Renal pelvis (tissue), 12 donors: Measurements from ENCODE around the gene PCDH12. TPM values are rescaled to one million over a fixed set of nuclear protein-coding genes. Genes with fewer than 3 reads are reported as not detected.
A peak's percentile ranks its signal among the peaks of the same experiment; 100 is the strongest.

Experiments
- DNase-seq: peaks from one replicate; pipeline ENCODE4 v3.0.0-alpha.2; 2013
- long read RNA-seq, 16 experiments: transcript quantifications; one replicate each; lab custom pipeline, GENCODE V29; 2026
- polyA plus RNA-seq, 3 donors: library from polyadenylated mRNA; unstranded; fragments of 120-200 nt; gene quantifications; one replicate each; pipeline ENCODE4 v1.2.1, GENCODE V29; 2013; ENCODE audit not compliant: insufficient read length in 3 of 3

Gene PCDH12
- 10 to 100 TPM; 15.7 to 18.1 (median 17.8) TPM for polyA plus RNA-seq
- long read RNA-seq, donor 1, full-length matches to known transcripts, result 4 of 4 reads
- long read RNA-seq, donor 1, partial matches to known transcripts, result 0 of 4 reads
- long read RNA-seq, donor 1, other reads (novel, unspliced or antisense), result 0 of 4 reads
- long read RNA-seq, donor 2, full-length matches to known transcripts, result 7 of 7 reads
- long read RNA-seq, donor 2, partial matches to known transcripts, result 0 of 7 reads
- long read RNA-seq, donor 2, other reads (novel, unspliced or antisense), result 0 of 7 reads
- long read RNA-seq, donor 3, full-length matches to known transcripts, result 4 of 4 reads
- long read RNA-seq, donor 3, partial matches to known transcripts, result 0 of 4 reads
- long read RNA-seq, donor 3, other reads (novel, unspliced or antisense), result 0 of 4 reads
- long read RNA-seq, donor 4, full-length matches to known transcripts, result 6 of 6 reads
- long read RNA-seq, donor 4, partial matches to known transcripts, result 0 of 6 reads
- long read RNA-seq, donor 4, other reads (novel, unspliced or antisense), result 0 of 6 reads
- long read RNA-seq, donor 5, full-length matches to known transcripts, result 3 of 3 reads
- long read RNA-seq, donor 5, partial matches to known transcripts, result 0 of 3 reads
- long read RNA-seq, donor 5, other reads (novel, unspliced or antisense), result 0 of 3 reads
- long read RNA-seq, donor 6, full-length matches to known transcripts, result 3 of 3 reads
- long read RNA-seq, donor 6, partial matches to known transcripts, result 0 of 3 reads
- long read RNA-seq, donor 6, other reads (novel, unspliced or antisense), result 0 of 3 reads
- long read RNA-seq, donor 7, full-length matches to known transcripts, result 14 of 14 reads
- long read RNA-seq, donor 7, partial matches to known transcripts, result 0 of 14 reads
- long read RNA-seq, donor 7, other reads (novel, unspliced or antisense), result 0 of 14 reads
- long read RNA-seq, donor 8, full-length matches to known transcripts, result 1 of 1 reads
- long read RNA-seq, donor 8, partial matches to known transcripts, result 0 of 1 reads
- long read RNA-seq, donor 8, other reads (novel, unspliced or antisense), result 0 of 1 reads
- long read RNA-seq, donor 9, full-length matches to known transcripts, result 6 of 12 reads
- long read RNA-seq, donor 9, partial matches to known transcripts, result 6 of 12 reads
- long read RNA-seq, donor 9, other reads (novel, unspliced or antisense), result 0 of 12 reads
- long read RNA-seq, donor 10, full-length matches to known transcripts, result 4 of 4 reads
- long read RNA-seq, donor 10, partial matches to known transcripts, result 0 of 4 reads
- long read RNA-seq, donor 10, other reads (novel, unspliced or antisense), result 0 of 4 reads
- long read RNA-seq, donor 11, full-length matches to known transcripts, result 4 of 54 reads
- long read RNA-seq, donor 11, partial matches to known transcripts, result 38 of 54 reads
- long read RNA-seq, donor 11, other reads (novel, unspliced or antisense), result 12 of 54 reads
- long read RNA-seq, donor 12, full-length matches to known transcripts, result 12 of 12 reads
- long read RNA-seq, donor 12, partial matches to known transcripts, result 0 of 12 reads
- long read RNA-seq, donor 12, other reads (novel, unspliced or antisense), result 0 of 12 reads
- long read RNA-seq, donor 13, full-length matches to known transcripts, result 6 of 6 reads
- long read RNA-seq, donor 13, partial matches to known transcripts, result 0 of 6 reads
- long read RNA-seq, donor 13, other reads (novel, unspliced or antisense), result 0 of 6 reads
- long read RNA-seq, donor 14, full-length matches to known transcripts, result 16 of 39 reads
- long read RNA-seq, donor 14, partial matches to known transcripts, result 23 of 39 reads
- long read RNA-seq, donor 14, other reads (novel, unspliced or antisense), result 0 of 39 reads
- long read RNA-seq, donor 15, full-length matches to known transcripts, result 3 of 3 reads
- long read RNA-seq, donor 15, partial matches to known transcripts, result 0 of 3 reads
- long read RNA-seq, donor 15, other reads (novel, unspliced or antisense), result 0 of 3 reads
- long read RNA-seq, donor 16, full-length matches to known transcripts, result 5 of 5 reads
- long read RNA-seq, donor 16, partial matches to known transcripts, result 0 of 5 reads
- long read RNA-seq, donor 16, other reads (novel, unspliced or antisense), result 0 of 5 reads

DNA sequence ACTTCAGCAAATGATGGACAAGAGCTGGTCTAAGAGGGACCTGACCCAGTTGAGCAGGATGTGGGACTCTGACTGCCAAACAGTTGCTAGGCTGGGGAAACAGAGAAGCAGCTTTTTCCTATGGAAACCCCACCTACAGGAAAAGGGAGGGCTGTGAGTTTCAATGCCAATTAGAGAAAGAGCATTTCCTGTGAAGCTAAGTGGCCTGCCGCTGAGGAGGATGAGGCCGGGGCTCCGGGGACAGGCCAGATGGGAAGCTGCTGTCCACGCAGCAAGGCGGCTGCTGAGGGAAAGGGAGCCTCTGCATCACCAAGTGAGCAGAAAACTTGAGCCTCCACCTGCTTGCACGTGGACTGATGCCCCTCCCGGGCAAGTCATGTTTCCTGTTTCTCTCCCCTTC is at the start of gene PCDH12:
Gene PCDH12, minus strand, starts transcription at position 90 of the 400 bp plus-strand sequence. CDS start 351 bp downstream, outside the sequence.
- DNase-seq, result peak; percentile 73

DNA sequence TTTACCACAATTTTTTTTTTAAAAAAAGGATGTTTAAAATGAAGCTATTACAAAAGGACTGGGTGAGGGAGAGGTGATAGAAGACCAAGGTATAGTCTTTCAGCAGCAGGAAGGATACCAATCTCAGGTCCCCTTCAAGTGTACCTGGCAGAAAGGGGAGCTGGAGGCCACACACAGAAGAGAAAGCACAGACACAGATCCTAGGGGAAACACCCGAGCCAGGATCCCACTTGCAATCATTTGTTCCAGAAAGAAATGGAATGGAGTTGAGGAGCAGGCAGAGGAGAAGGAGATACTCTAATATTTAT is 49.2 kb upstream of the PCDH12 start:
- no peak for DNase-seq

DNA sequence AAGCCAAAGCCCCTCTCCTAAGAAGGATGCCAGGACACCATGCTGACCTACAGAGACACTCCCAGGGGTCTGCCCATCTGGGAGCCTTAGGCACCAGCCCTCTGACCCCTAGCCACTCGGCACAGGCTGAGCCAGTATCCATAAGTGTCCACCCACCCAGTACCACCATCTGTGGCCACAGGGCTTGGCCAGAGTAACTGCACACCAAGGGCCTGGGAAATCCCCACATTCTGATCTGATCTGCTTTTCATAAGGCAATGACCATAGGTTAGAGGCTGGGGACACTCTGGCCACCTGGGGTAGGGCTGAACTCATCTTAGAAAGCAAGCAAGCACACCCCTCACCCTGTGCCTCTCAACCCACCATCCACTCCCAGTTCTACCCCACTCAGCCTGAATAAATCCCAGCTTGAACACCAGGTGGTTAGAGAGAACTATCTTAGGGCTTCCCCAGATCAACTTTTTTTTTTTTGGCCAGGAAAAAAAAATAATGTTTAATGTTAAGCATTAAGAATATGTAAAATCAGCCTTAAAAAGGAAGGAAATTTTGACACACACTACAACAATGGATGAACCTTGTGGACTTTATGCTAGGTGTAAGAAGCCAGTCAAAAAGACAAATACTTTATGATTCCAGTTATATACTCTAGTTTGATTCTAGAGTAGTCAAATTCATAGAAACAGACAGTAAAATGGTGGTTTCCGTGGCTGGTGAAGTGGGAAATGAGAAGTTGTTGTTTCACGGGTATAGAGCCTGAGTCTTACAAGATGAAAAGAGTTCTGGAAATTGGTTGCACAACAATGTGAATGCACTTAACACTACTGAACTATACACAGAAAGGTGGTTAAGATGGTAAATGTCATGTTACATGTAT is 48.6 kb upstream of the PCDH12 start:
- no peak for DNase-seq

DNA sequence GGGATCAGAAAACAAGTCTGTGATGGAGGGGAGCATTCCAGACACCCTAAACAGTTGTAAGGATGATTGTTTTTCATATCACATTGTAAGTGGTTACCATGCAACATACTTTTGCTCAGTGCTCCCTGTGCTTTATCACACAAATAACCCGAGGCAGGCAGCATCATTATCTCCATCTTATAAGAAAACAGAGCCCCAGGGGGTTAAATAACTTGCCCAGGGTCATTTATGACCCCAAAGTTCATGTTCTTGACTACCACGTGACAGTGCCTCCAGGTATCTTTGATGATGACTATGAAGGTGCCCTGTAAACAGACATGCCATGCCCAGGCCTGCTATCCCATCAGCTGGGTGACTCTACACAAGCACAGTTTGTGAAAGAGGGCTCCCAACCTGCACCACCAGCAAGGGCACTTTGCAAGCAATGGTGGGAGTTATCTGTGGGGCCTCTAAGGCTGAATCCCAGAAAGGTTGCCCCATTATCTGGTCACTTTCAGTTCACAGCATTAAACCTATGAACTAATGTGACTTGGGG is 45.3 kb upstream of the PCDH12 start:
- DNase-seq, result no peak

DNA sequence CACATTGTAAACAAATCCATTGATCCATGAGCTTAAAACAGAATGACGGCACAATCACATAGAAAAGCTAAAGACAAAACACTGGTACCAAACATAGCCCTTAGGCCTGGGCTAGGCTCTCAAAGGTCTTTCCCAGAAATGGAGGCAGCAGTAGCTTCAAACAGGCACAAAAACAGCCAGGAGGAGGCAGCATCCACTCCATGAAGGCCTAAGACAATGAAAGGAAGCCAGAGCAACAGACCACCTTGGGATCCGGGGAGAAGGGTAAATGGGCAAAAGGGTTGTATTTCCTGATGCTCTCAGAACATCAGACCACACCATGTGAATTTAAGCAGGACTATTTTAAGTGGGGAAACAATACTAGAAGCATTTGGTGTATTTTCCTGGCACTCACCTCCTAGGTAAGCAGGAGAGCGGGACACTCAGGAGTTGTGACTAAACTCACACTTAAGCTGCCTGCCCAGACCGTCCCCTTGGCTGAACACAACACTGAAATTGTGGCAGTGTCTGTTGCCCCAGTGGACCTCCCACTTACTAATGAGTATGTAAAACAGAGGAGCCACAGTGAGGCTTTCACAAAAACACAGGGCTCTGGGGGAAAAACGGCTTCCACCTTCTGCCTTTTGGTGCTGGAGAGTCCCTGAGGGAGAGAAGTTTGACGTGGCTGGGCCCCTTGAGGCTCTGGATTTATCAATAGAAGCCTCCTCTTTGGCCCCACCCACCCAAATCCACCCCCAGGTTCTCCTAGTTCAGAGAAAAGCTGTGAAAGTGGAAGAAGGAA is 42.9 kb upstream of the PCDH12 start:
- no peak for DNase-seq

DNA sequence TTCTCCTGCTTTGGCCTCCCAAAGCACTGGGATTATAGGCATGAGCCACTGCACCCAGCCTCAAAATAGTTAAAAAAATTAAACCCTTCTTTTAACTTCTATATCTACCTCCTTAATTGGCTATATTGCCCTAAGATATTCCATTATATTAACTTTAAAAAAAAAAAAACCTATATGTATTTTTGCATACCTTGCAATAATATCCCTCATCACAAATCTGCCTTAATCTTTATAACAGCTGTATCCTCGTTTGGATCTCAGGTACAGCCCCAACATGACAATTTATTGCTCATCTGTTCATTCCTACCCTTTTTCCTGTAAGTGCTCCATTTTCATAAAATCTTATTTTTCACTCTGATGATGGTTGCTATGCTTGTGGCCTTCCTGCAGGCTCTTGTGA is 42.2 kb upstream of the PCDH12 start:
- no peak for DNase-seq

DNA sequence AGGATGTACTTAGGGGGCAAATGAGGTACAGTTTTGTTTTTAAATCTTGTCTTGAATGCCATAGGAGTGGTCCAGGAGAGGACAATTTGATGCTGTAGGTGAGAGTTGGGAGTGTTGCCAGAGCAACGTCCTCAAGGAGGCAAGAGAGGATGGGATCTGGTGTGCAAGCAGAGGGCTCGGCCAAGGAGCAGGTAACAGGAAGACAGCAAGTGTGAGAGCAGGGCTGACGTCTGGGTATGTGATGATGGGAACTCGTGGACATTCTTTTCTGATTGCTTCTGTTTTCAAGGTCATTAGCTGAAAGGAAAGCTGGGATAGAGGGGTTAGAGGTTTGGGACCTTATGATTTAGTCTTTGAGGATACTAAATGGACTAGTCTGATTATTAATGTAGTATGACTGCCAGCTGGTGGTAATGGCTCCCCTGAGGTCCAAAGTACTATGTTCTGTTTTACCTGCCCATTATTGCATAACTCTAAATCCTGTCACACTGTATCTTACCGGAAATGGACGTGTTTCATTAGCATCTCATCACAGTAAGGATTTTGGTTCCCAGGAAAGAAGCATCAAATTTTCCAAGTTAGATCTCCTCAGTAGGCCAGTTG is 39.5 kb upstream of the PCDH12 start:
- no peak for DNase-seq

DNA sequence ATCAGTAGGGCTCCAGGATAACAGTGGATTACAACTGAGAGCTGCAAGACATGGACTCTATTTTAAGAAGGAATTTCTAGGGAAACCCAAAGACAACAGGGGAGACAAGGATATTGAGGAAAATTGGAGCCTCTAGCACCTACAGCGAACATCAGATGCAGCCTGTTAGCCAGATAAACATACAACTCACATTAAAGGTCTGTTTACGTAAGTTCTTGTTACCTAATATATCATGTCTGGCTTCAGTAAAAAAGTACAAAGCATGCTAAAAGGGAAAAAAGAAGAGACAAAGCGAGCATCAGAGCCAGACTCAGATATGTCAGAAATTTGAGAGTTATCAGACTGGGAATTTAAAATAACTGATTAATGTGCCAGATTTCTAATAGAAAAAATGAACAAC is 37.7 kb upstream of the PCDH12 start:
- DNase-seq, result peak; percentile 15

DNA sequence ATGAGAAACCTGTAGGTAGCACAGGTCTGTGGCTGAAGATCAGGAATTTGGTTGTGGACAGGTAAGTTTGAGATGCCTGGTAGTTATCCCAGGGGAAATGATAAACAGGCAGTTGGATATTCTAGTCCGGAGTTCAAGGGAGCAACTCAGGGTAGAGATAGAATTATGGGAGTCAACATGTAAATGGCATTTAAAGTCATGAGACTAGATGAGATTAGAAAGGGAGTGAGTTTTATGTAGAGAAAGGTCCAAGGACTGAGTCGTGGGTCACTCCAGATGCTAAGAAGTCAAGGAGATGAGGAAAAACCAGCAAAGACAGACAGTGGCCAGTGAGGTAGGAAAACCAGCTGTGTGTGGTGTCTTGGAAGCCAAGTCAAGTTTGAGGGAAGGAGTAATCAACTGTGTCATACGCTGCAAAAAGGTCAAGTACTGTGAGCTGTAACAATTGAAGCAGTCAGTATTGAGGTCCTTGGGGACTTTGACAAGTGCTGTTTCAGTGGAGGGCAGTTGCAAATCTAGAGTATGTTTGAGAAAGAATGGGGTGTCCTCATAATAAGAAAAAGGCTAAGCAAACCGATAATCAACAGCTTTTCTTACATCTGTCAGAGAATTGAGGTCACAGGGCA is 36.6 kb upstream of the PCDH12 start:
- no peak for DNase-seq

DNA sequence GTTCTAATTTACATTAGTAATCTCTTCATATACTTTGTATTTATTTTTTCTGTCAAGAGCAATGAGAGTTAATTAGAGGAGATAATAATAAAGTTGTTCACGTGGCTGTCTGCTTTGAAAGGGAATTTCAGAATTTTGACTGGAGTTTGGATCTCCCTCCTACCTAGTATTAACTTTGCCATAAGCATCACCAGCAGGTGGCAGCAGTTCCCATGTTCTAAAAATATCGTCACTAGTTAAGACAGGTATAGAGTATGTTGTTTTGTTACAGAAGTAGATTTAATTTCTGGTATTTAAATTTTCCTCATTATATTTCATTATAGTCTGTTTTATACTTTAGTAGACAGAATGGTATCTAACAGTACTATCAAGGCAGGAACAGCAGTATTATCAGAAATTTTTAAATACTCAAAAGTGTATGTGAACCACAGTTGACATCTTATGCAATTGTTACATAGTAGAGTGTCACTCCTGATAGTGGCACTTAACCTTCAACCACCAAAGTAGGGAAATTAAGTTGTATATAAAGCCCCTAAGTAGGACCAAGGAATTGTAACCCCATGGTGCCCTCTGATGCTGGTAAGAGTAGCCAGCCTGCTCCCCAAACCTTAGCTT is 34.5 kb upstream of the PCDH12 start:
- DNase-seq, result peak; percentile 65

DNA sequence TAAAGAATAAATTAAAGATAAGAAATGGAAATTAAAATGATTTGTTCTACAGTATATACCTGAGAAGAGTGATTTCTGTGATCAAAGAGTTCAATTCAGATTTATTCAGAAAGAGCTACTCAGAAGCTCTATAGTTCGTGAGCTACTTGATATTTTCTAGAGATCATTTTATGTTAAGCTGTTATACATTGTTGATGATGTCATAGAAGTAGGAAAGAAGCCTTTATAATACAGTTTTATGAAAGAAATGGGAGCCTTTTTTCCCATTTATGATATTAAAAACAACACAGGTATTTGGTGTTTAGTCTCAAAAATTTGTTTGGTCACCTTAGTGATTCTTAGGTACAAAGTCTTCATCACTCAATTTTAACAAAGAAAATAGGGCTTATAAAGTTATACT is 31.7 kb upstream of the PCDH12 start:
- DNase-seq, result no peak

DNA sequence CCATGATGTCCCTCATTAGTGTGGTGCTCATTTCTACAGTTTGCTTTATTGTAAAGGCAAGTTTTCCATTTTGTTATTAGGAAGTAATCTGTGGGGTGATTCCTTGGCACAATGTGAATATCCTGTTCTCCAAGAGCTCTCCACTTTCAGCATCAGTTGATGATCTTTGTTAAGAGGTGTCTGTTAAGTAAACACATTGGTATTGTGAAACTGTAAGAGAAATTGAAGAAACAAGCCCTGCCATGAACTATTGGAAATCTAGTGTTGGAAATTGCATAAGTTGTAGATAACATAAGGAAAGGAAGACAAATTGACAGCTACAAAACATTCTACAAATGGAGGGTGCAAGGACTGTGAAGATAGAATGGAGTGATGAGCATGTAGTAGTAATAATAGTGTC is 28.1 kb upstream of the PCDH12 start:
- DNase-seq, result no peak

DNA sequence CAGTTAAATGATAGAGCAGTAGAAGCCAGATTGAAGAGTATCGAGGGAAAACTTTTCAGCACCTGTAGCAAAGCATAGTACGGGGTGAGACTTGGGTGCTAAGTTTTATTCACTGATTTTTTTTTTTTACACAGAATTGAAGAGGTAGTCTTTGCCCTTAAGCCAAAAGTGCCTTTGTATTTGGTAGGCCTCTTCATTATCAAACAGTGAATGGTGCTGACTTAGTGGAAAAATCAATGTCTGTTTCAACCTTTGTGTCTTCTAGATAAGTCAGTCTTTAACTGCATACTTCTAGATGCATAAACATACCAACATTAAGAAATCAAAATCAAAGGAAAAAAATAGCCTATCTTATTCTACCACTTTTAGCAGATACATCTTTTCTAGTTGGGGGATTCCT is 24.6 kb upstream of the PCDH12 start:
- no peak for DNase-seq

DNA sequence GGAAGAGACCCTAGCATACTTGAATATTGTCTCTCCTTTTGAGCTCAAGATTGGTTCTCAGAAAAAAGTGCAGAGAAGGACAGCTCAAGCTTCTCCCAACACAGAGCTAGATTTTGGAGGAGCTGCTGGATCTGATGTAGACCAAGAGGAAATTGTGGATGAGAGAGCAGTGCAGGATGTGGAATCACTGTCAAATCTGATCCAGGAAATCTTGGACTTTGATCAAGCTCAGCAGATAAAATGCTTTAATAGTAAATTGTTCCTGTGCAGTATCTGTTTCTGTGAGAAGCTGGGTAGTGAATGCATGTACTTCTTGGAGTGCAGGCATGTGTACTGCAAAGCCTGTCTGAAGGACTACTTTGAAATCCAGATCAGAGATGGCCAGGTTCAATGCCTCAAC is 20.4 kb upstream of the PCDH12 start:
- no peak for DNase-seq

DNA sequence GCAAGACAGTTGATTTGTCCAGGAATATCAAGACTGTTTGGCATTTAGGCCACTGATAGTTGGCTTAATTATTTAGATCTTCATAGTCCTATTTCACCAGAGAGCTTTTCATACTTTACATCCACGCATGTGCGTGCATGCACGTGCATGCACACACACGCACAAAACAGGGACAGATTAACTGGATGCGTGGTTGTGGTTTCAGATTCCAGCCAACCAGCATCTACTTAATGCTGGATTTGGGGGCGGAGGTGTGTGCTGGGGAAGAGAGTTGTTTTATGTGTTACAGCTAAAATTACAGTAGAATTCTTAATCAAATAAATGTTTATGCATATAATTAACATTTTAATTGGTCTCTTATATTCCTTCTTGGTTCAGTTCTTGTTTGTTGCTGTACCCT is 18.2 kb upstream of the PCDH12 start:
- DNase-seq, result no peak

DNA sequence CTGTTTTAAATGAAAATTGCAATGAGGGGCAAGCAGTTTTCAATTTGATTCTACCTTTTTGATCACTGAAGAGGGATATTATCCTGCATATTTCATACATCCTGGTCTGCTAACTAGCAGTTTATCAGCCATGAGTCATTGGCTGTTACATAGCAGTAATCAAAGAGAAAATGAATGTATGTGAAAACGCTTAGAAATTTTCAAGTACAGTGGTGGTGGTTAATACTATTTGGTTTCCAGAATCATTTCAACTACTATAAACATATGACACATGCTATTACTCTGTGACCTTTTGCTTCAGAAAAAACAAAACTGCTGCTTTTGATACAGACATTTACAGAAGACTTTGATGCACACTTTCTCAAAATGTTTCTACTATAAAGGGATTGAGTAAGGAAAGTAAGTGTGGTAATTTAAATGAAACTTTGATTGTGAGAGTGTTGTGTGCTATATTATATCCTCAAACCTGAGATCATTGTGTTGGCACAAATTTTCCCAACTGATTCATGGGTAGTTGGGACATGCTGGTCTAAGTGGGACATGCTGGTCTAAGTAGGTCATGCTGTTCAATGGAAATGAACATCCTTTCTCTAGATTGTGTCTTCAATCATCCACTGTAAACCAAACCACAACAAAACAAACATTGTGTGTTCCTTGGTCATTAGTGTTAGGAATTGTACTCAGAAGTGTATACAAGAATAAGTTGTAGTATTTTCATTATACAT is 16.0 kb upstream of the PCDH12 start:
- DNase-seq, result no peak
